Neural progenitor cell (in vitro differentiated cells): ENCODE data around the gene CERS6.

ENCODE experiments used
- EZH2phosphoT487 ChIP-seq: fragments of 200-600 bp; sonication (generic); IDR thresholded peaks from 2 replicates; pipeline ENCODE4 v1.6.1; 2017; ENCODE audit warnings: antibody characterized with exemption
- TF ChIP-seq, protein P1 (sequence below): fragments of 200-600 bp; sonication (generic); IDR thresholded peaks from 2 replicates; pipeline ENCODE4 v1.5.1; 2017; ENCODE audit warnings: antibody characterized with exemption, mild to moderate bottlenecking

DNA sequence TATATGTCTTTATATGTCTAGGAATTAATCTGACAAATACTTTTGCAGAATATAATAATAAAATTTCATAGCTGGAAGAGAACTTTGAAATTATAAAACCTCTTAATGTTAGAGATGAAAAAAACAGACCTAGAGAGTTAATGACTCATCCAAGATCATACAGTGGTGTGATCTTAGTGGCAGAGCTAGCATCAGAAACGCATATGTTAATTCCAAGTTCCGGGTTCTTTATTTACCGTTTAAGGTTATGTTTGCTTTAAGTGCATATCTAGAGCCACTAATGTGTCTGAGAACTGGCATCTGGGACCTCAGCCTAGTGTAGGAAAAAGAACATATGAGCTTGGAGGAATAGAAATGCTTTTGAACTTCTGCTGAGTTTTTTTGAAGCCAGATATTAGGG, 24.3 kb downstream of the CERS6 start:
- TF ChIP-seq, protein P1, sequence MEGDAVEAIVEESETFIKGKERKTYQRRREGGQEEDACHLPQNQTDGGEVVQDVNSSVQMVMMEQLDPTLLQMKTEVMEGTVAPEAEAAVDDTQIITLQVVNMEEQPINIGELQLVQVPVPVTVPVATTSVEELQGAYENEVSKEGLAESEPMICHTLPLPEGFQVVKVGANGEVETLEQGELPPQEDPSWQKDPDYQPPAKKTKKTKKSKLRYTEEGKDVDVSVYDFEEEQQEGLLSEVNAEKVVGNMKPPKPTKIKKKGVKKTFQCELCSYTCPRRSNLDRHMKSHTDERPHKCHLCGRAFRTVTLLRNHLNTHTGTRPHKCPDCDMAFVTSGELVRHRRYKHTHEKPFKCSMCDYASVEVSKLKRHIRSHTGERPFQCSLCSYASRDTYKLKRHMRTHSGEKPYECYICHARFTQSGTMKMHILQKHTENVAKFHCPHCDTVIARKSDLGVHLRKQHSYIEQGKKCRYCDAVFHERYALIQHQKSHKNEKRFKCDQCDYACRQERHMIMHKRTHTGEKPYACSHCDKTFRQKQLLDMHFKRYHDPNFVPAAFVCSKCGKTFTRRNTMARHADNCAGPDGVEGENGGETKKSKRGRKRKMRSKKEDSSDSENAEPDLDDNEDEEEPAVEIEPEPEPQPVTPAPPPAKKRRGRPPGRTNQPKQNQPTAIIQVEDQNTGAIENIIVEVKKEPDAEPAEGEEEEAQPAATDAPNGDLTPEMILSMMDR = no peak
- no peak for TF ChIP-seq EZH2phosphoT487
